Measurements from ENCODE around the gene COL24A1. TPM values are rescaled to one million over a fixed set of nuclear protein-coding genes. Genes with fewer than 3 reads are reported as not detected.

The COL24A1 gene
- total RNA-seq = 1 to 10 TPM; 3.7 to 5.3 (median 4.4) TPM

GRCh38 chr1:86156566-86157455 lies at the start of gene COL24A1:
COL24A1 (minus strand) TSS chr1:86156772; CDS start chr1:86156396, 376 bp downstream.
- no peaks in the 10 kb centered on the region for H3K36me3 ChIP-seq
- H3K9me3 ChIP-seq = no peaks in the 10 kb centered on the region
- WGBS = 10% methylated on average over 38 of the region's 52 CpGs
- intact Hi-C loops (cut with DNase I) = no loop called here
- H3K27me3 ChIP-seq = peaks cover 0 to 8% (median 0%) of the 10 kb centered on the region in 4 donors
- no peak for DNase-seq (ENCODE audit: extremely low spot score)
- H3K4me1 ChIP-seq = peaks cover 14 to 50% (median 45%) of the 10 kb centered on the region in 4 donors
- H3K4me3 ChIP-seq = peak within 1 kb of the TSS; percentile 49 to 61 (median 58)
- H3K27ac ChIP-seq (replicated peaks in 1 of 4) = peak within 1 kb of the TSS; percentile 77 to 83 (median 82)
- TF ChIP-seq CTCF (IDR thresholded peaks at IDR 0.05) (no peak), POLR2AphosphoS5 (IDR thresholded peaks at IDR 0.05) (peak in 1 of 2 donors; percentile 48)

- 74% methylated on average over 3 of the region's 3 CpGs for WGBS
- intact Hi-C loops (cut with DNase I) = no loop called here
- Histone ChIP-seq H3K4me3 (no peak overlapping the region), H3K9me3 (no peaks in the 10 kb centered on the region), H3K27me3 (no peaks in the 10 kb centered on the region), H3K36me3 (no peaks in the 10 kb centered on the region), H3K27ac (replicated peaks in 1 of 4) (no peak overlapping the region), H3K4me1 (peaks cover 0 to 25% (median 8%) of the 10 kb centered on the region in 4 donors)
- peak; percentile 42 for DNase-seq (ENCODE audit: extremely low spot score)
- TF ChIP-seq POLR2A (IDR thresholded peaks at IDR 0.05; ENCODE audit: low read depth) = no peak
- no peak for TF ChIP-seq CTCF (IDR thresholded peaks at IDR 0.05)
- TF ChIP-seq EP300 (IDR thresholded peaks at IDR 0.05) = no peak
- TF ChIP-seq POLR2AphosphoS5 (IDR thresholded peaks at IDR 0.05) = no peak
Observed at GRCh38 chr1:86205741-86206140, 49.2 kb upstream of the COL24A1 start.

GRCh38 chr1:86202552-86203340 lies 46.2 kb upstream of the COL24A1 start:
- intact Hi-C loops (cut with DNase I) = no loop called here
- peak; percentile 75 for DNase-seq (ENCODE audit: extremely low spot score)
- WGBS = 79% methylated on average over 4 of the region's 4 CpGs

GRCh38 chr1:86201311-86201710 lies 44.7 kb upstream of the COL24A1 start:
- H3K27ac ChIP-seq (replicated peaks in 1 of 4) = no peak overlapping the region
- no peak for DNase-seq (ENCODE audit: extremely low spot score)
- no peaks in the 10 kb centered on the region for H3K9me3 ChIP-seq
- H3K27me3 ChIP-seq = no peaks in the 10 kb centered on the region
- WGBS = 70% methylated on average over 2 of the region's 2 CpGs
- H3K4me1 ChIP-seq = peaks cover 0 to 4% (median 0%) of the 10 kb centered on the region in 4 donors
- no peak overlapping the region for H3K4me3 ChIP-seq
- intact Hi-C loops (cut with DNase I) = no loop called here
- no peaks in the 10 kb centered on the region for H3K36me3 ChIP-seq
- TF ChIP-seq POLR2A (IDR thresholded peaks at IDR 0.05; ENCODE audit: low read depth) (no peak), CTCF (IDR thresholded peaks at IDR 0.05) (no peak), EP300 (IDR thresholded peaks at IDR 0.05) (no peak), POLR2AphosphoS5 (IDR thresholded peaks at IDR 0.05) (no peak)

More at GRCh38 chr1:86202552-86203340, 46.2 kb upstream of the COL24A1 start:
- H3K27me3 ChIP-seq = no peaks in the 10 kb centered on the region
- no peaks in the 10 kb centered on the region for H3K9me3 ChIP-seq
- no peaks in the 10 kb centered on the region for H3K36me3 ChIP-seq
- H3K27ac ChIP-seq (replicated peaks in 1 of 4) = no peak overlapping the region
- no peak overlapping the region for H3K4me3 ChIP-seq
- no peak for TF ChIP-seq EP300 (IDR thresholded peaks at IDR 0.05)
- no peak for TF ChIP-seq POLR2A (IDR thresholded peaks at IDR 0.05; ENCODE audit: low read depth)
- no peak for TF ChIP-seq POLR2AphosphoS5 (IDR thresholded peaks at IDR 0.05)
- no peak for TF ChIP-seq CTCF (IDR thresholded peaks at IDR 0.05)
- peaks cover 0 to 6% (median 0%) of the 10 kb centered on the region in 4 donors for H3K4me1 ChIP-seq
